Nucleus accumbens (tissue), 56 donors: ENCODE results near the gene UBAC1.

Experiments used
- DNase-seq, 56 donors: peaks; one replicate each; lab custom pipeline; 2025; lab: John Stamatoyannopoulos, UW

UBAC1 gene

GRCh38 chr9:135993765-135994500, 32.8 kb upstream of the UBAC1 start:
- DNase-seq = no peak

- no peak for DNase-seq
Observed at GRCh38 chr9:135993409-135993742, 32.2 kb upstream of the UBAC1 start.

GRCh38 chr9:135992486-135993408, 31.6 kb upstream of the UBAC1 start:
- peak in 7 of 56 donors; percentile 12 to 59 (median 38) for DNase-seq

DNA sequence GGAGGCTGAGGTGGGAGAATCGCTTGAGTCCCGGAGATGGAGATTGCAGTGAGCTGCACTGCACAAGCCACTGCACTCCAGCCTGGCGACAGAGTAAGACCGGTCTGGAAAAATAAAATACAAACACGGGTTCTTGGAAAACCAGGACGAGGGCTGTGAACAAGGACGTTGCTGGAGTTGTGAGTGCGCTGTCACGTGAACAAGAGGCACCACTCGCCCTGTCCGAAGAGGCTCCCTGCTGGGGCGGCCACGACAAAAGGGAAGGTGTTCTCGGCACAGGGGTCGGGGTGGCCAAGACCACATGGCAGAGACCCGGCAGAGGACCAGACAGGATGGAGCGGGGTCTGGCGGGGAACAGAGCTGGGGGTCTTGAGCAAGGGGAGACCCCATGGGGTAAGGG, 30.6 kb upstream of the UBAC1 start:
- DNase-seq = no peak

- DNase-seq = peak in 33 of 56 donors; percentile 4 to 57 (median 35)
Observed at GRCh38 chr9:135990468-135991429, 29.6 kb upstream of the UBAC1 start.

GRCh38 chr9:135989722-135990467, 28.7 kb upstream of the UBAC1 start:
- peak in 33 of 56 donors; percentile 3 to 71 (median 36) for DNase-seq

DNA sequence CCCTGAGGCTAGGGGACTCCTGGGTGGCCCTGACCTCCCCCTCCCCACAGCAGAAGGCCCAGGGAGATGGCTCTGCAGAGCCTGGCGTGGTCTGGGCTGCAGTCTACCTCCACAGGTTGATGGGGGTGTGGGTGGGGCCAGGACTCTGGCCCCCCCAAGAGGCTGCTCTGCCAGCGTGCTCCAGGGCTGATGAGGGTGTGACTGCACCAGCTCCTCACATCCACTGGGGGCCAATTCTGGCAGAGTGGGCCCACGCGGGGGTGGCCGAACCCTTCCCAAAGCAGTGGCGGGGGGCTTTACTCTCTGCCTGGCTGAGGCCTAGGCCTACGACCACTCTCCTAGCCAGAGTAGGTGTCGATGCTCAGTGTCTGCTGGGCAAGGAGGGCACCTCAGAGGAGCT, 28.0 kb upstream of the UBAC1 start:
- DNase-seq = no peak

DNA sequence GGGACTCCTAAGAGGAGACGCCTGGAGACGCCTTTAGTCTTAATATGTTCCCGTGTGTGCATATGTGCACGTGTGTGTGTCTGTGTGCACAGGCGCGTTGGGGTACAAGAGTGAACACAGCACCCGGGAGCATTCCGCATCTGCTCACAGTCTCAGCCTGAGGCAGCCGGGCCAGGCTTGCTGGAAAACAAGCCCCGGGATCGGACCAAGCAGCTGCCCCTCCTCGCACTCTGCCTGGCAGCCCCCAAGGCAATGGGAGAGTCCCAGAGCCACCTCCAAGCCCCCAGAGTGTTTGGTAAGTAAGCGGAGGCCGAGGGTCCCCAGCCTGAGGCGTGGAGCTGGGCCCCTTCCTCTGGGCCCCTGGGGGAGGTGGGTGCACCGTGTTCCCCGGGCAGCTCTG, 27.3 kb upstream of the UBAC1 start:
- no peak for DNase-seq

DNA sequence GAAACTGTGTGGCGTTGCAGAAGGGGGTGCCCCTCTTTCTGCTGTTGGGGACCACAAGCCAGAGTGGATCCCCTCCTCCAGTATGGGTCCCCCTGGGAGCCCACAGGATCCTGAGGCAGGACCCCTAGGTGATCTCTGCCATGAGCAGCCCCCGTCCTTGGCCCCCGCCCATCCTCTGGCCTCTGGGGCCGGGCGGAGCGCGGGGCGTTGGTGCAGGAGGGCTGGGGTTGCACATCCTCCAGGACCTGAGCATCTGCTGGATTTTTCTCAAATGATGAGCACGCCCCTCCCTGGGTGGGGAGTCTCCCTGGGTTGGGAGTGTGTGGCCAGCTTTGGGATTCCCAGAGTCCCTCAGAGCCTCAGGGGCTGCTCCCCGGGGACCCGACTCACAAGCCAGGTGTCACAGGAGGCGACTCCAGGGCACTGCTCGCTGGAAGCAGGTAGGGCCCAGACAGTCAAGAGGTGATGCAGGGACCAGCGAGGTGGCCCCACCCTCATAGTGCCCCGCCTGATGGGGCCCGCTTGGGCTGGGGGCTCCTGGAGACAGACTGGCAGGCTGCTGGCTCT, 26.7 kb upstream of the UBAC1 start:
- no peak for DNase-seq

DNA sequence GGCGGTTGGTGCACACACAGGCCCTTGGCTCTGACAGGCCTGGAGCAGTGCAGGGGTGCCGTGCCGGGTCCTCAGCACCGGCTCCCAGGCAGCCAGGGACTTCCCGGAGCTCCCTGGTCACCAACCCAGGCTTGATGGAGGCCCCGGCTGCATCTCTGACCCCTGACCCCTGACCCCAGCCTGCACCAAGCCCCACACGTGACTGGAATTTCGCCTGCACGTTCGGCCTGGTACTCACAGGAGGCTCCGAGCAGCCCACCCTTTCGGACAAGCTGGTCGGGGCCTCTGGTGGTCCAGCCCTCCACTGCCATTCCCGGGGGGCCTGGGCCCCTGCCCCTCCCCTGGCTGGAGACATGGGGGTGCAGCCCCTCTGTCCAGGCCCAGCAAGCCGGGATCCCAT, 25.4 kb upstream of the UBAC1 start:
- DNase-seq = no peak

GRCh38 chr9:135985889-135986288, 24.7 kb upstream of the UBAC1 start:
- no peak for DNase-seq

GRCh38 chr9:135985459-135985774, 24.2 kb upstream of the UBAC1 start:
- no peak for DNase-seq

GRCh38 chr9:135984072-135984710, 23.0 kb upstream of the UBAC1 start:
- DNase-seq = no peak

GRCh38 chr9:135983208-135984071, 22.3 kb upstream of the UBAC1 start:
- DNase-seq = no peak

DNA sequence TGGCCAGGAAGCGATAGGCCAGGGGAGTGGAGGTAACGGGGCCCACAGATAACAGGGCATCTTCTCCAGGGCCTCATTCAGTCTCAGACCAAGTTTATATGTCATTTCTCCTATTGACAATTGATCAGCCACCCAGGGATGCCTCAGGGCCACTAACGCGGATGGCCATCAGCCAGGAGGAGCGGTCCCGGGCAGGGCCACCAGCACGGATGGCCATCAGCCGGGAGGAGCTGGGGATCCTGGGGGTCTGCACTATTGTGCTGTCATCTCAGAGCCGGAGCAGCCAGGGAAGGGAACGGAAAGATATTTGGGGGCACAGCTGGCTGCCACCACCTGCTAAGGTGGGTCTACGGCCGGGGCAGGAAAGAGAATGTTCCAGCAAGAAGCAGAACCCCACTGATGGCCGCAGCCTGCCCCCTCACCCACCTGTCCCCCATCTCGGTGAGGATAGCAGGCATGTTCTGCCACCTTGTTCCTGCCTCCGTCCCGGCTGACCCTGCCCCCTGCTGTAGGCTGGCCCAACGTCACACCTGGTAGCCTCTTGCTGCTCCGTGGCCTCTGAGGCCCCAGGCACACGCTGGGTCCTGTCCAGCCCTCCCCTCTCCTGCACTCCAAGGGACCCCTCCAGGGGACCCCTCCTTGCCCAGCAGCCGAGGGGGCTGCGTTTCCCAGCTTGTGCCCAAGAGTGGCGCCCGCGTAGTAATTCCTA, 21.5 kb upstream of the UBAC1 start:
- DNase-seq = peak in 3 of 56 donors; percentile 9 to 30 (median 20)

GRCh38 chr9:135980926-135981630, 19.9 kb upstream of the UBAC1 start:
- peak in 54 of 56 donors; percentile 17 to 92 (median 74) for DNase-seq
